ENCODE measurements around the gene MEIS2. TPM values are rescaled to one million over a fixed set of nuclear protein-coding genes. Genes with fewer than 3 reads are reported as not detected.

The MEIS2 gene
- total RNA-seq, 8 experiments from 2014 or later, result 21.5 to 747 (median 133) TPM

DNA sequence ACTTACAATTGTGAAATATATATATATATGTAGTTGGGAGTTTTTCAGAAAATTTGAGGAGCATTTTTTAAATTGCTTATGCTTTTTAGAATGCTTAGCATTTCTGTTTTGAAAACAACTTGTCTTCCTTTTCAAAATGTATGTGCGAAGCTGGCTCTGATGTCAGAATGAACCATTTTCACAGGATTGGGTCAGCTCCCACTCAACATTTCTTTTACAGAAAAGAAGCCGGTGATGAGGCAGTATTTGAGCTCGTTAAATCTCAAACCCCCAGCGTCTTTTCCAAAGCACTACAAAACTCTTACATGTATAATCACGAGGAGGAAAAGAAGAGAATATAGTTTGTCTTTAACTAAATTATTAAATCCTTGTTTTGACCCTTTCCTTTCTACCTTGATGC is 225.4 kb downstream of the MEIS2 start:
- 56 to 96% (median 79%) methylated on average over 1 to 5 of the region's 5 CpGs; no CpG with 5 or more reads in 1 of the 10 experiments for WGBS, 10 experiments
- in situ Hi-C loops (cut with MboI; ENCODE audit: low pct_unique_long_range_greater_than_20kb in 2 of 9, low sequenced_read_pairs in 9 of 9, unreplicated experiment in 9 of 9), result loop anchor here in 7 of 9 experiments (25.0 kb wide), 4 partner anchors 212 to 1012 kb away; partner anchors contain the start of gene MEIS2 (in 4 of the 7)
- Histone ChIP-seq H3K4me3 (no peak overlapping the region), H3K27ac (no peak overlapping the region), H3K4me1 (replicated peaks in 1 of 2) (peaks cover 21 to 24% of the 10 kb centered on the region in 2 donors)
- ATAC-seq (replicated peaks in 6 of 8), result no peak

DNA sequence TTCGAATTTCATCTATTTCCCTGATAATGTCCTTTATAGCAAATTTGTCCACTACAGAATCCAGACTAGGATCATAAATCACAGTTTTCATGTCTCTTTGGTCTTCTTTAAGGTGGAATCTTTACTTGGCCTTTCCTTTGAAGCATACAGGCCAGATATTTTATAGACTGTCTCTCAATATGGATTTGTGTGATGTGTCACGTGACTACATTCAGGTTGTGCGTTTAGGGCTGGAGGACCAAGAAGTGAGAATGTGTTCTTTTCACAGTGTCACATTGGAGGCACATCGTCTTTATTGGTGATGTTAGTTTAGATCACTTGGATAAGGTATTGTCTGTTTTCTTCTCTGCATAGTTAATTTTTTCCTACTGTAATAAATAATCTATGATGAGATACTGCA is 232.9 kb downstream of the MEIS2 start:
- Histone ChIP-seq H3K27ac (no peak overlapping the region), H3K4me1 (replicated peaks in 1 of 2) (peaks cover 11 to 13% of the 10 kb centered on the region in 2 donors), H3K4me3 (no peak overlapping the region)
- in situ Hi-C loops (cut with MboI; ENCODE audit: low pct_unique_long_range_greater_than_20kb in 2 of 9, low sequenced_read_pairs in 9 of 9, unreplicated experiment in 9 of 9), result no loop called here
- ATAC-seq (replicated peaks in 6 of 8), result peak in 2 of 8 experiments; percentile 12 to 16
- 78 to 100% (median 90%) methylated on average over 1 to 4 of the region's 4 CpGs; no CpG with 5 or more reads in 1 of the 10 experiments for WGBS, 10 experiments

DNA sequence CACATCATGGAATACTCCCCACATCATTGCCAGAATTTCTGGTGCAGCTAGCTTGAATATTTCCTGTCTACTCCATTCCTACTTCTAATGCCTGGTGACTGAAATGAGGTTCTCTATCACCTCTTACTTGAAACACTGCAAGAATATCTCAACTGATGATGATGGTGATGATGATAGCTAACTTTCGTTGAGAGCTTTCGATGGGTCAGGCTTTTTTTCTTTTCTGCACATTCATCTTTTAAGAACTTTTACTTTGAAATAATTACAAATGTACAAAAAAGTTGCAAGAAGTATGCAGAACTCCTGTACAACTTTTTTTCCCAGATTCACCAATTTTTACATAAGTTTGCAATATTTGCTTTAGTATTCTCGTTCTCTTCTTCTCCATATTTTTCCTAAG is 233.5 kb downstream of the MEIS2 start:
- in situ Hi-C loops (cut with MboI; ENCODE audit: low pct_unique_long_range_greater_than_20kb in 2 of 9, low sequenced_read_pairs in 9 of 9, unreplicated experiment in 9 of 9), result no loop called here
- WGBS, 10 experiments, result 82 to 100% (median 94%) methylated on average over 2 to 3 of the region's 3 CpGs
- no peak for ATAC-seq (replicated peaks in 6 of 8)
- H3K4me3 ChIP-seq, result no peak overlapping the region
- H3K4me1 ChIP-seq (replicated peaks in 1 of 2), result peaks cover 11 to 13% of the 10 kb centered on the region in 2 donors
- H3K27ac ChIP-seq, result no peak overlapping the region

DNA sequence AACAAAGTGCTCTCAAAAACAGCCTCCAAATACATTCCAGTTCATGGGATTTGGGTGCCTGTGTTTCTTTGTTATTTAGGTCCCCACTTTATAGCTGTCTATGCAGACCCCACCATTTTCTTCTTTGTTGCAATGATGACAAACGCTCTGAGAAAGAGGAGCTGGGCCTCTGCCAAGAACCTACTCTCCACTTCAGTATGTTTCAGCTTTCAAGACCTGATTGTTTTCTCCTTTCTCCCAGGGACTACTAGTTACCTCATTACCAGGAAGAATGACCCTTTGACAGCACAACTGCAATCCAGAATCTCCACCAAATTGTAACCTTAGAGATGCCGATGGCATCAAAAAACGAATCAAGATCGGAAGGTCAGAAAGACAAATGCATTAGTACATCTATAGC is 236.8 kb downstream of the MEIS2 start:
- in situ Hi-C loops (cut with MboI; ENCODE audit: low pct_unique_long_range_greater_than_20kb in 2 of 9, low sequenced_read_pairs in 9 of 9, unreplicated experiment in 9 of 9), result no loop called here
- ATAC-seq (replicated peaks in 6 of 8), result peak in 5 of 8 experiments; percentile 12 to 91 (median 74)
- no peak overlapping the region for H3K4me3 ChIP-seq
- 17 to 100% (median 56%) methylated on average over 1 to 4 of the region's 4 CpGs for WGBS, 10 experiments
- peaks cover 11 to 13% of the 10 kb centered on the region in 2 donors for H3K4me1 ChIP-seq (replicated peaks in 1 of 2)
- H3K27ac ChIP-seq, result no peak overlapping the region

DNA sequence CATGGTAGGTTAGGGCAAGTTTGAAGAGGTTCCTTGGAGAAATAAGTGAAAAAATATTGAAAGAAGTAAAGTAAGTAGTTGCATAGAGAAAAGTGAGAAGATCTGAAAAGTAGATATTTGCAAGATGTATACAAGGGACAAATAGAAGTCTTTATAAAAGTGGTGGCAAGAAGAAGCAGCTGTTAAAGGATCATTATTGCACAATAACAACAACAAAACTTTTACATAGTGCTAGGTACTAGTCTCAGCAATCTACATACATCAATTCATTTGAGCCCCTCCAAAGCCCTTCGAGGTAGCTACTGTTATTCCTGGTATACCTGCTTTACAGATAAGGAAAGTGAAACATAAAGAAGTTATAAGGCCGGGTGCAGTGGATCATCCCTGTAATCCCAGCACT is 239.6 kb downstream of the MEIS2 start:
- in situ Hi-C loops (cut with MboI; ENCODE audit: low pct_unique_long_range_greater_than_20kb in 2 of 9, low sequenced_read_pairs in 9 of 9, unreplicated experiment in 9 of 9), result no loop called here
- WGBS, 10 experiments, result 0 to 100% (median 75%) methylated on average over 1 to 2 of the region's 2 CpGs; no CpG with 5 or more reads in 2 of the 10 experiments
- Histone ChIP-seq H3K27ac (no peak overlapping the region), H3K4me1 (replicated peaks in 1 of 2) (peaks cover 11 to 13% of the 10 kb centered on the region in 2 donors), H3K4me3 (no peak overlapping the region)
- no peak for ATAC-seq (replicated peaks in 6 of 8)

DNA sequence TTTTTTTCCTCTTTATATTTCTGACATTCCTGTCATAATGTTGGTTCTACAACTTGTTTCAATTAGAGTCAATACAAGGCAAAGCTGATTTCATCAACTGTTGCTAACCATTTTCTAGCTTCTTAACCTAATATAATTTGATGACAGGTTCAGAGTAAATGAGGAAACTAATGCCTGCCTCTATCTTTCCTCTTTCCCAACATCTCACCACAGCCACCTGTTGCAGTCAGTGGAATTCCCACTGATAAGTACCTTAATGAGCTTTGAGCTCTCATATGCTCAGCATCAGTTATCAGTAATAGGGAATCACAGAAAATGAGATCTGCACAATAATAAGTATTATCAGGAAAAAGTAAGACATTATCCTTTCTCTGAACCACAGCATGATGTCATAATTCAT is 241.9 kb downstream of the MEIS2 start:
- in situ Hi-C loops (cut with MboI; ENCODE audit: low pct_unique_long_range_greater_than_20kb in 2 of 9, low sequenced_read_pairs in 9 of 9, unreplicated experiment in 9 of 9), result no loop called here
- H3K4me1 ChIP-seq (replicated peaks in 1 of 2), result peaks cover 0 to 5% of the 10 kb centered on the region in 2 donors
- no peak overlapping the region for H3K4me3 ChIP-seq
- ATAC-seq (replicated peaks in 6 of 8), result no peak
- H3K27ac ChIP-seq, result no peak overlapping the region

DNA sequence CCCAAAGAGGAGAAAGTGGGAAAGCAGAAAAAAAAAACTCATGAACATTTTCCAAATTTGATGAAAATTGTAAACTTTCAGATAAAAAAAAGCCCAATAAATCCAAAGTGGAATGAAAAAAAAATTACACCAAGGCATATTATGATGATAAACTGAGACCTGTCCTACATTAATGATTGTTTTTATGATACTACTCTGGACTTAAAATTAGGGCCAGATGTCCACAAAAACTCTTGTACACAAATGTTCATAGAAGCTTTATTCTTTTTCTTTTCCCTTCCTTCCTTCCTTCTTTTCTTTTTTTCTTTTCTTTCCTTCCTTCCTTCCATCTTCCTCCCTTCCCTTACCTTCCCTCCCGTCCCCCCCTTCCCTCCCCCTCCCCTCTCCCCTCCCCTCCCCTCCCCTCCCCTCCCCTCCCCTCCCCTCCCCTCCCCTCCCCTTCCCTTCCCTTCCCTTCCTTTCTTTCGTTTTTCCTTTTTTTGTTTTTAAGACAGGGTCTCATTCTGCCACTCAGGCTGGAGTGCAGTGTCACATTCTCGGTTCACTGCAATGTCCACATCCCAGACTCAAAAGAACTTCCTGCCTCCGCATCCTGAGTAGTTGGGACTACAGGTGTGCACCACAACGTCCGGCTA is 243.9 kb downstream of the MEIS2 start:
- in situ Hi-C loops (cut with MboI; ENCODE audit: low pct_unique_long_range_greater_than_20kb in 2 of 9, low sequenced_read_pairs in 9 of 9, unreplicated experiment in 9 of 9), result no loop called here

DNA sequence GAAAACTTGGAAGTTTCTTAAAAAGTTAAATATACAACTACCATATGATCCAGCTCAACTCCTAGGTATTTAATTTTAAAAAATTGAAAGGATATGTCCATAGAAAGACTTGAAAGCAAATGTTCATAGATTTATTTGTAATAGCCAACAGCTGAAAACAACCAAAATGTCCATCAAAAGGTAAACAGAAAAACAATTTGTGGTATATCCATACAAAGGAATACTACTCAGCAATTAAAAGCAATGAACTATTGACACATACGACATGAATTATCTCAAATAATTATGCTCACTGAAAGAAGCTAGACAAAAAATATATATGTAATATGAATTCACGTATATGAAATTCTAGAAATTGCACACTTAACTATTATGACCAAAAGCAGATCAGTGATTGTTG is 249.5 kb downstream of the MEIS2 start:
- no peak overlapping the region for H3K4me3 ChIP-seq
- WGBS, 10 experiments, result 50 to 100% (median 89%) methylated on average over 1 to 2 of the region's 2 CpGs
- no peak overlapping the region for H3K27ac ChIP-seq
- in situ Hi-C loops (cut with MboI; ENCODE audit: low pct_unique_long_range_greater_than_20kb in 2 of 9, low sequenced_read_pairs in 9 of 9, unreplicated experiment in 9 of 9), result no loop called here
- H3K4me1 ChIP-seq (replicated peaks in 1 of 2), result no peaks in the 10 kb centered on the region
- ATAC-seq (replicated peaks in 6 of 8), result no peak

More for the DNA sequence above, 243.9 kb downstream of the MEIS2 start:
- H3K4me3 ChIP-seq, result no peak overlapping the region
- no peak overlapping the region for H3K27ac ChIP-seq
- ATAC-seq (replicated peaks in 6 of 8), result no peak
- no peaks in the 10 kb centered on the region for H3K4me1 ChIP-seq (replicated peaks in 1 of 2)
- 78 to 100% (median 90%) methylated on average over 1 to 5 of the region's 6 CpGs; no CpG with 5 or more reads in 6 of the 10 experiments for WGBS, 10 experiments

DNA sequence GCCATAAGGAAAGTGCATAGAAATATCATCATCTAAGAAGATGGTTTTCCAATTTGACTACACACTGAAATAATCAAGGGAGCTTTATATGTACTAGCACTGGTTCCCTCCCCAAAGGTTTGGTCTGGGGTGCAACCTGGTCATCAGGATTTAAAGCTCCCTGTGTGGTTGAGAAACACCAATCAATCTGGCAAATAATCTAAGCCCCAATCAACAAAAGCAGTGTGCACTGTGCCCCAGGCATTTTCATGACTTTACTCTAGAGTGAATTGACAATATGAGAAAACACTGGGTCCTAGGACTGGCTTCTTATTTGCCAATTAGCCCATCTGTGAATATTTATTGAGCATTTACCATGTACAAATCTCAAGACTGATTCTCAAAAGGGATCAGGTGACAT is 255.1 kb downstream of the MEIS2 start:
- Histone ChIP-seq H3K27ac (no peak overlapping the region), H3K4me3 (no peak overlapping the region), H3K4me1 (replicated peaks in 1 of 2) (peaks cover 19 to 23% of the 10 kb centered on the region in 2 donors)
- in situ Hi-C loops (cut with MboI; ENCODE audit: low pct_unique_long_range_greater_than_20kb in 2 of 9, low sequenced_read_pairs in 9 of 9, unreplicated experiment in 9 of 9), result no loop called here
- no peak for ATAC-seq (replicated peaks in 6 of 8)

DNA sequence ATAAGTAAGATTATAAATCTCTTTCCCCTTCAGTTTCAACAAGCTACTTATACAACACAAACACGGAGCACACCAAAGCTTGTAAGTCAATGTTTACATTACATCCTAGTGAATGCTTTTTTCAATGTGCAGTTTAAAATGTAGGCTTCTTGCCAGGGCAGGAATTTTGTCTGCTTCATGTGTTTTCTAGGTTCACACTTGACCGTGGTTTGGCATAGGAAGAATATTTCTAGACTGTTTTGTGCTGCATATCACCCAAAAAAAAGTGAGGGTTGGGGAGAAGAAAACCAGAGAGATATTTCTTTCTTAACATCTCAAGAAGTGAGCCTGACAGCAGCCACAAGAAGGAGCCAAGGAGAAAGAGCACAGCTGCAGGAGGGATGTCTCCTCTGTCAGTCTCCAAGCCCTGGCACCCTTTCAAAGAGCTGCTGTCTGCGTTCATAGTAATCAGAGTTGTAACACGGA is 255.8 kb downstream of the MEIS2 start:
- peak overlapping the region in 1 of 2 donors; percentile 32 for H3K27ac ChIP-seq
- in situ Hi-C loops (cut with MboI; ENCODE audit: low pct_unique_long_range_greater_than_20kb in 2 of 9, low sequenced_read_pairs in 9 of 9, unreplicated experiment in 9 of 9), result no loop called here
- WGBS, 10 experiments, result 2 to 66% (median 30%) methylated on average over 1 to 4 of the region's 4 CpGs; no CpG with 5 or more reads in 1 of the 10 experiments
- H3K4me3 ChIP-seq, result no peak overlapping the region
- ATAC-seq (replicated peaks in 6 of 8), result peak in 3 of 8 experiments; percentile 31 to 77 (median 49)
- peaks cover 19 to 26% of the 10 kb centered on the region in 2 donors for H3K4me1 ChIP-seq (replicated peaks in 1 of 2)

DNA sequence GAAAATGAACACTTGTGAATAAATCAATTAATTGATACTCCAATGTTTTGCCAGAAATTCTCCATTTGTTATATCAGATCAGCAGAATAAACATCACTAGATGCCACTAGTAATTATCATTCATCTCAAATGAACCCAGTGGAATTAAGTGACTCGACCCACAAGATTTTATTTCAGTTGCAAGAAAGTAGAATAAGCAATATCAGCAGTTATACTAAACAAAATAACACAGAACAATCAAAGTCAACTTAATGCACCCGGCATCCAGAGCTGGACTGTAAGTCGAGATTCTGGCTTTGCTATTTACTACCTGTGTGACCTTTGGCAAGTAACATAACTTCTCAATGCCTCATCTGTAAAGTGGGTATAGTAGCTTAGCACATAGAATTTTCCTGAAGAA is 256.5 kb downstream of the MEIS2 start:
- in situ Hi-C loops (cut with MboI; ENCODE audit: low pct_unique_long_range_greater_than_20kb in 2 of 9, low sequenced_read_pairs in 9 of 9, unreplicated experiment in 9 of 9), result no loop called here
- H3K27ac ChIP-seq, result no peak overlapping the region
- no peak for ATAC-seq (replicated peaks in 6 of 8)
- 40 to 100% (median 85%) methylated on average over 1 to 3 of the region's 3 CpGs; no CpG with 5 or more reads in 1 of the 10 experiments for WGBS, 10 experiments
- no peak overlapping the region for H3K4me3 ChIP-seq
- peaks cover 19 to 26% of the 10 kb centered on the region in 2 donors for H3K4me1 ChIP-seq (replicated peaks in 1 of 2)

DNA sequence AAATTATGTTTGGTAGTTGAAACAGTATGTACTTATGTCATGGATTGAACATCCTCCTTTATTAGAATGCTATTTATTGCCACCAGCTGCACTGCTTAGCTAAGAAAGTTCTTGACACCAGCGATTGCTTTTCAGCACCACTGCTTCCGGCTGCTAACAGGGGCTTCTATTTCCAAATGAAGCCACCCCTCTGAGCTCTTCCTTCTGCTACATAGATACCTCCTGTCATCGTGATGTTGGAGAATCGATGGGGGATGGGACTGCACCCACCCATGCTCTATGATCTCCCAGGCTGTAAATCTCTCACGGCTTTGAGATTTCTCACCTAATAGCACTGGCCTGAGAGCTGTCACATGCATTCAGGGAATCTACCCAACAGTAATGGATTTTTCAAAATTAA is 259.2 kb downstream of the MEIS2 start:
- Histone ChIP-seq H3K4me1 (replicated peaks in 1 of 2) (peaks cover 19 to 26% of the 10 kb centered on the region in 2 donors), H3K4me3 (no peak overlapping the region), H3K27ac (peak overlapping the region in 1 of 2 donors; percentile 7)
- peak in 6 of 8 experiments; percentile 39 to 97 (median 93) for ATAC-seq (replicated peaks in 6 of 8)
- in situ Hi-C loops (cut with MboI; ENCODE audit: low pct_unique_long_range_greater_than_20kb in 2 of 9, low sequenced_read_pairs in 9 of 9, unreplicated experiment in 9 of 9), result no loop called here
- WGBS, 10 experiments, result 0 to 60% (median 29%) methylated on average over 1 to 5 of the region's 5 CpGs; no CpG with 5 or more reads in 5 of the 10 experiments
